B cell (primary cell): ENCODE data around the gene LONP1. TPM values are rescaled to one million over a fixed set of nuclear protein-coding genes. Genes with fewer than 3 reads are reported as not detected.

Experiments used
- ATAC-seq: fragments of 200-7000 bp; cut with Tn5 transposase; one replicate; pipeline ENCODE4 v1.10.0; 2021; ENCODE audit warnings: low read depth, mild to moderate bottlenecking, moderate number of reproducible peaks, moderate library complexity
- CTCF ChIA-PET: fragments of 350-600 bp; sonication (Branson Sonifier 250); formaldehyde crosslinking; loops from one replicate; lab custom pipeline; 2021; ENCODE audit warnings: antibody characterized with exemption, inconsistent platforms; lab: Charles Lee
- POLR2A ChIA-PET: fragments of 350-600 bp; sonication (Branson Sonifier 250); formaldehyde crosslinking; loops from one replicate; lab custom pipeline; 2021; ENCODE audit warnings: antibody characterized with exemption; lab: Charles Lee
- DNase-seq: peaks from one replicate; pipeline ENCODE4 v3.0.0; 2013
- H2AFZ ChIP-seq: 2 replicates; pipeline ENCODE4 v1.6.1; 2012; ENCODE audit warnings: mild to moderate bottlenecking, low read depth, low read length; ENCODE audit not compliant: insufficient read depth, poor library complexity, severe bottlenecking
- H3K27ac ChIP-seq, 2 donors: 1 replicate in 1 of 2; 2 replicates in 1 of 2; pipeline ENCODE4 v1.5.1; 2012 to 2013; ENCODE audit warnings: low read length in 2 of 2, mild to moderate bottlenecking in 2 of 2, moderate library complexity in 1 of 2
- H3K27me3 ChIP-seq, 4 experiments: fragments of 200-600 bp in 1 of 4; sonication (generic) in 1 of 4; replicated peaks in 1 of 4; 1 replicate in 2 of 4; 2 replicates in 2 of 4; pipeline versions ENCODE4 v1.6.1 to v1.7.0; 2013 to 2016; ENCODE audit warnings: low read length in 3 of 4, mild to moderate bottlenecking in 2 of 4, mixed read lengths in 1 of 4, moderate library complexity in 1 of 4; ENCODE audit not compliant: insufficient read depth in 4 of 4, control insufficient read depth in 3 of 4; ENCODE audit errors: control extremely low read depth in 1 of 4
- H3K36me3 ChIP-seq, 2 experiments: replicated peaks in 1 of 2; 1 replicate in 1 of 2; 2 replicates in 1 of 2; pipeline versions ENCODE4 v1.6.1 to v1.7.1; 2013; ENCODE audit warnings: low read length in 1 of 2; ENCODE audit not compliant: insufficient read depth in 2 of 2, control insufficient read depth in 1 of 2; ENCODE audit errors: control extremely low read depth in 1 of 2, extremely low read depth in 1 of 2
- H3K4me1 ChIP-seq, 2 donors: fragments of 200-600 bp in 1 of 2; sonication (generic) in 1 of 2; 1 replicate in 1 of 2; 2 replicates in 1 of 2; pipeline versions ENCODE4 v1.5.1 to v1.6.1; 2013 to 2017; ENCODE audit warnings: low read length in 2 of 2; ENCODE audit not compliant: control insufficient read depth in 2 of 2, insufficient read depth in 2 of 2
- H3K4me2 ChIP-seq: replicated peaks from 2 replicates; pipeline ENCODE3; 2012; ENCODE audit warnings: mild to moderate bottlenecking, low read depth, low read length; ENCODE audit not compliant: poor library complexity, severe bottlenecking
- H3K4me3 ChIP-seq, 5 experiments: fragments of 200-600 bp in 1 of 5; sonication (generic) in 1 of 5; 1 replicate in 3 of 5; 2 replicates in 2 of 5; pipeline versions ENCODE4 v1.5.1 to v1.7.0; 2011 to 2016; ENCODE audit warnings: low read length in 4 of 5, mild to moderate bottlenecking in 4 of 5, low read depth in 2 of 5, control low read depth in 1 of 5, moderate library complexity in 1 of 5; ENCODE audit not compliant: insufficient read depth in 1 of 5; ENCODE audit errors: control extremely low read depth in 1 of 5, extremely low read depth in 1 of 5
- H3K79me2 ChIP-seq: fragments of 200-600 bp; sonication (generic); one replicate; pipeline ENCODE4 v1.6.0; 2016; ENCODE audit warnings: low read length; ENCODE audit not compliant: control insufficient read depth, insufficient read depth
- H3K9ac ChIP-seq: fragments of 200-600 bp; sonication (generic); 2 replicates; pipeline ENCODE4 v1.6.1; 2017; ENCODE audit warnings: mild to moderate bottlenecking, low read length, moderate library complexity
- H3K9me3 ChIP-seq, 3 donors: one replicate each; pipeline versions ENCODE4 v1.6.1 to v1.7.1; 2013; ENCODE audit warnings: low read length in 2 of 3; ENCODE audit not compliant: control insufficient read depth in 2 of 3, insufficient read depth in 1 of 3; ENCODE audit errors: control extremely low read depth in 1 of 3
- H4K20me1 ChIP-seq: 2 replicates; pipeline ENCODE4 v1.6.0; 2012; ENCODE audit warnings: mild to moderate bottlenecking, low read length; ENCODE audit not compliant: insufficient read depth, control insufficient read depth, poor library complexity, severe bottlenecking
- H3K27ac Mint-ChIP-seq: one replicate; pipeline ENCODE4 v1.8.0; 2021; ENCODE audit warnings: mixed read lengths
- H3K27me3 Mint-ChIP-seq: one replicate; pipeline ENCODE4 v1.8.0; 2021; ENCODE audit warnings: mixed read lengths
- H3K4me1 Mint-ChIP-seq: one replicate; pipeline ENCODE4 v1.8.0; 2021; ENCODE audit warnings: mixed read lengths
- H3K4me3 Mint-ChIP-seq: one replicate; pipeline ENCODE4 v1.8.0; 2021; ENCODE audit warnings: mixed read lengths
- H3K9me3 Mint-ChIP-seq: one replicate; pipeline ENCODE4 v1.8.0; 2022; ENCODE audit warnings: mixed read lengths; ENCODE audit not compliant: insufficient read depth
- EZH2 ChIP-seq: IDR thresholded peaks from 2 replicates; pipeline ENCODE4 v1.6.1; 2012; ENCODE audit warnings: borderline replicate concordance, low read depth, mild to moderate bottlenecking, moderate library complexity, low read length; ENCODE audit not compliant: insufficient read depth, poor library complexity, severe bottlenecking
- WGBS: methylation state at CpG from one replicate; pipeline ENCODE4 v1.1.5; 2013; ENCODE audit warnings: missing lambda C conversion rate; ENCODE audit not compliant: insufficient coverage; 5-methylcytosine and 5-hydroxymethylcytosine counted together
- intact Hi-C: fragments of 100-400 bp; cut with micrococcal nuclease; formaldehyde crosslinking; loops from one replicate; pipeline ENCODE4 v1.10.0; 2022
- polyA plus RNA-seq: library from polyadenylated mRNA; depleted of rRNA; stranded (reverse); fragments of >200 nt; gene quantifications from 2 replicates; pipeline ENCODE4 v1.2.3, GENCODE V29; 2012
- total RNA-seq, 2 donors: library from RNA; stranded (reverse); fragments of 120-200 nt in 1 of 2; gene quantifications; 1 replicate in 1 of 2; 2 replicates in 1 of 2; pipeline versions ENCODE4 v1.2.3 to v1.2.4, GENCODE V29; 2013 to 2022
- TF ChIP-seq, protein P1 (sequence below): fragments of 200-600 bp; IDR thresholded peaks from one replicate; pipeline ENCODE4 v1.8.0; 2022; ENCODE audit warnings: antibody characterized with exemption, mild to moderate bottlenecking

LONP1 gene
- total and polyA plus RNA-seq, 2 donors (not counting 1 experiment from before 2014, with no cell fraction given): 60.1 to 67.2 TPM

DNA sequence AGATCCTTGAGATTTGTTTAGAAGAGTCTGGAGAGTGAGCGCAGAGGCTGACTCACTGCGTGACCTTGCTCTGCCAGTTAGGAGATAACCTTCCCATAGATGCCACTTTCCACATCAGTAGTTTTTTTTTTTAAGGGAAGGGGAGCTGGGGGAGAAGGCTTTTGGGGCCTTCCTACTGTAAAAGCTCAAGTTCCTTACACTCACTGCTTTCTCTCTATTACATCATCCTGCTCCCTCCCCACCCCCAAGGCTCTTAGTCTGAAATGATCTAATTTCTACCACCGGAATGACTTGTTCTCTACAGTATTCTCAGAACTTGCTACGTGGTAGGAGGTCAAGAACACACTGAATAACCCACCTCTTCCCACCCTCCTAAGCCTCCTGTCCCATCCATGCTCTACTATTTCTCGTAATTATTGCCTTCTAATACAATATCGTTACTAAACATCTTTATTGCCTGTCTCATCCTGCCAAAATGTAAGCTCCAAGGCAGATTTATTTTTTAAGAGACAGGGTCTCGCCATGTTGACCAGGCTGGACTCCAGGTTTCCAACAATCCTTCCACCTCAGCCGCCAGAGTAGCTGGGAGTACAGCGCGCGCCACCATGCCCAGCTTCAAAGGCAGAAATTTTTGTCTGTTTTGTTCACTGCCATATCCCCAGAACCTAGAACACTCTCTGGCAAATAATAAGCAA, 1.2 kb downstream of the LONP1 start:
- 37% methylated on average over 9 of the region's 11 CpGs for WGBS
- H2AFZ ChIP-seq: no peak overlapping the region
- H3K4me1 Mint-ChIP-seq: peaks cover 27% of the 10 kb centered on the region

More for the DNA sequence above, 1.2 kb downstream of the LONP1 start:
- ATAC-seq (no peak), DNase-seq (peak; percentile 40)
- Histone ChIP-seq H3K27ac (peak overlapping the region in 1 of 2 donors; percentile 98), H3K4me3 (peak overlapping the region; percentile 72 to 95 (median 84)), H3K4me1 (peaks cover 12 to 26% of the 10 kb centered on the region in 2 donors), H3K79me2 (peaks cover 47% of the 10 kb centered on the region), H3K27me3 (no peaks in the 10 kb centered on the region), H3K36me3 (peaks cover 0 to 9% of the 10 kb centered on the region in 2 experiments), H3K4me2 (peak overlapping the region; percentile 94), H3K9ac (peak overlapping the region; percentile 92), H3K9me3 (peaks cover 0 to 8% (median 0%) of the 10 kb centered on the region in 3 donors), H4K20me1 (peaks cover 30% of the 10 kb centered on the region)
- TF ChIP-seq, protein P1, sequence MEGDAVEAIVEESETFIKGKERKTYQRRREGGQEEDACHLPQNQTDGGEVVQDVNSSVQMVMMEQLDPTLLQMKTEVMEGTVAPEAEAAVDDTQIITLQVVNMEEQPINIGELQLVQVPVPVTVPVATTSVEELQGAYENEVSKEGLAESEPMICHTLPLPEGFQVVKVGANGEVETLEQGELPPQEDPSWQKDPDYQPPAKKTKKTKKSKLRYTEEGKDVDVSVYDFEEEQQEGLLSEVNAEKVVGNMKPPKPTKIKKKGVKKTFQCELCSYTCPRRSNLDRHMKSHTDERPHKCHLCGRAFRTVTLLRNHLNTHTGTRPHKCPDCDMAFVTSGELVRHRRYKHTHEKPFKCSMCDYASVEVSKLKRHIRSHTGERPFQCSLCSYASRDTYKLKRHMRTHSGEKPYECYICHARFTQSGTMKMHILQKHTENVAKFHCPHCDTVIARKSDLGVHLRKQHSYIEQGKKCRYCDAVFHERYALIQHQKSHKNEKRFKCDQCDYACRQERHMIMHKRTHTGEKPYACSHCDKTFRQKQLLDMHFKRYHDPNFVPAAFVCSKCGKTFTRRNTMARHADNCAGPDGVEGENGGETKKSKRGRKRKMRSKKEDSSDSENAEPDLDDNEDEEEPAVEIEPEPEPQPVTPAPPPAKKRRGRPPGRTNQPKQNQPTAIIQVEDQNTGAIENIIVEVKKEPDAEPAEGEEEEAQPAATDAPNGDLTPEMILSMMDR: no peak
- TF ChIP-seq EZH2: no peak
- ChIA-PET POLR2A (interaction anchor here (1.3 to 2.4 kb wide), 2 partner anchors 29 to 32 kb away, joined by 5 to 10 read pairs; partner anchors contain the start of gene RPL36), CTCF (interaction anchor here (0.6 to 4.2 kb wide), 2 partner anchors 28 to 32 kb away, joined by 3 to 31 read pairs; partner anchors contain the start of gene RPL36)
- no peaks in the 10 kb centered on the region for H3K9me3 Mint-ChIP-seq
- H3K27me3 Mint-ChIP-seq: no peaks in the 10 kb centered on the region
- H3K27ac Mint-ChIP-seq: peak overlapping the region; percentile 90
- intact Hi-C loops: no loop called here
- H3K4me3 Mint-ChIP-seq: peak overlapping the region; percentile 95
